ENCODE measurements around the gene INPP5D.

The INPP5D gene

GRCh38 chr2:233240897-233241296 is 180.8 kb downstream of the INPP5D start:
- peak; percentile 71 for DNase-seq (ENCODE audit: low spot score)

DNA sequence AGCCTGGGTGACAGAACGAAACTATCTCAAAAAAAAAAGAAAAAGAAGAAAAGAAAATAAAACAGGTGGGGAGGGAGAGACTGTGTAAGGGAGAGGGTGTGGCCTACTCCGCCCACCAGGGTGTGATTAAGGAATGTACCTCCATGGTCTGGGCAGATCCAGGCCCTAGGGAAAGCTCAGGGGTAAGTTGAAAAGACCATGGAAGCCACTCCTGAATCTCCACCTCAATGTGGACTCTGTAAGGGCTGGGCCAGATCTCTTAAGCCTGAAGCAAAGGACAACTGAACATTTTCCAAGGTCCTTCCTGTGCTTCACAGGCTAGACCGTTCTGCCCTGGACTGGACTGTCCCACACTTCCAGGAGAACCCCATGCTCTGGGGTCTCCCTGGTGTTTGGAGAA is 181.7 kb downstream of the INPP5D start:
- DNase-seq (ENCODE audit: low spot score), result no peak

- no peak for DNase-seq (ENCODE audit: low spot score)
Measured at GRCh38 chr2:233242231-233242927, 182.2 kb downstream of the INPP5D start.

- no peak for DNase-seq (ENCODE audit: low spot score)
Measured at GRCh38 chr2:233243348-233243747, 183.2 kb downstream of the INPP5D start.

- DNase-seq (ENCODE audit: low spot score), result no peak
Measured at GRCh38 chr2:233244818-233245217, 184.7 kb downstream of the INPP5D start.

DNA sequence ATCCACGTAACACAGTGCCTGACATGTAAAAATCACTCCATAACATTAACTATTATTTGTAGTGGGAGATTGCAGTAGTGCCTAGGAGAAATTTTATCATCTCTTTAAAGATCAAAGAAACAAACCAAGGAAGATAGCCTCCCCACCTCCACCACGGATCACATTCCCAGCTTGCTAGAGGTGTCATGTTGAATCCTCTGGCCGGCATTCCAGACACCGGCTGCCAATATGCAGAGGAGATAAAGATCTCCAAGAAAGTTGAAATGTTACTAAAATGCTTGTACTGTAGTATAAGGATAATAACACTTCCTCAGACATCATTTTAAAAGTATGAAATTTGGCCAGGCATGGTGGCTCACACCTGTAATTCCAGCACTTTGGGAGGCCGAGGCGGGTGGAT is 185.3 kb downstream of the INPP5D start:
- no peak for DNase-seq (ENCODE audit: low spot score)

- no peak for DNase-seq (ENCODE audit: low spot score)
Measured at GRCh38 chr2:233247116-233247515, 187.0 kb downstream of the INPP5D start.

DNA sequence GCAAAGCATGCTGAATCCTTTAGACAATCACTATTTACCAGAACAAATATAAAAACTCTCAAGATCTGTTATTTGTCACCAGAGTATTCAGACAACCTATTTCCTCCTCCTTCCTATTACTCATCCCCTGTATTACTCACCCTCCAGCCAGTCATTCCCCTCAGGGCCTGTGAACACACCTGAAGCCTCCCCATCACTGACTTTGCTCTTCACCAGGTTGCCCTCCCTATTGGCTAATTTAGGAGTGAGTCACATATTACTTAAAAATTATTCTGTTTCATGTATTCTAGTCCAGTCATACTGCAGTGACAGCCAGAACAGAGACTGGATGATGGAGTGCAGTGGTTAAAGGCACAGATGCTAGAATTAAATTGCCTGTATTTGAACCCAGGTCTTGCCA is 187.6 kb downstream of the INPP5D start:
- DNase-seq (ENCODE audit: low spot score), result peak; percentile 86

DNA sequence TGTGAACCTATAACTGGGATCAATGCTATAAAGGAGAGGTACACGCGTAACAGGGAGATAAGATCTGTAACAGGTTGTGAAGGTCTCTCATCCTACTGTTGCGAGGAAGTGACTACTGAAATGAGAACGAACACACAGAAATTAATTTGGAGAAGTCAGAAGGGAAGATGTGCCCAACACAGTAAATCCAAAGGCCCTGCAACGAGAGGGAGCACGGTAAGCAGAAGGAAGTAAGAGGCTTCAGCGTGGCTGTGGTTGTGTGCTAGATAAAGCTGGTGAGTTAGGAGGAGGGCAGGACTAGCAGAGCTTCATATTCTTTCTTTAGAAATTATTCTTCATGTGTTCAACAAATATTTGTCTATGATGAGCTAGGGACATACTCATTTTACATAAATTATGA is 188.9 kb downstream of the INPP5D start:
- DNase-seq (ENCODE audit: low spot score), result no peak

DNA sequence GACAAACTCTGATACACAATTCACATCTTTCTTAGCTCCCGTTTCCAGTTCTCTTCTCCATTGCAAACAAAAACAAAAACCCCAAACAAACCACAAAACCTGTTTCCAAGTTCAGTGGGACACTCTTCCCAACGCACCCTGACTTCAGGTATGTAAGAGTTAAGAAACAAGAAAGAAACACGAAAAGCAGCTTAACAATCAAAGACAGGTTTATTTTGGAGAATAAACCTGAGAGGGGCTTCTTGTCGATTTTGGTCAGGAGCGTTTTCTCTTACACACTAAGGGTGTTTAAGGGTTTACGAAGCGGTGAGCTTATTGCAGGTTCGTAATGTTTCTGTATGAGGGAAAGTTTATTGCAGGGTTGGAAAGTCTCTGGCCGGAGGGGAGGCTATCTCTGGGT is 190.4 kb downstream of the INPP5D start:
- DNase-seq (ENCODE audit: low spot score), result no peak

DNA sequence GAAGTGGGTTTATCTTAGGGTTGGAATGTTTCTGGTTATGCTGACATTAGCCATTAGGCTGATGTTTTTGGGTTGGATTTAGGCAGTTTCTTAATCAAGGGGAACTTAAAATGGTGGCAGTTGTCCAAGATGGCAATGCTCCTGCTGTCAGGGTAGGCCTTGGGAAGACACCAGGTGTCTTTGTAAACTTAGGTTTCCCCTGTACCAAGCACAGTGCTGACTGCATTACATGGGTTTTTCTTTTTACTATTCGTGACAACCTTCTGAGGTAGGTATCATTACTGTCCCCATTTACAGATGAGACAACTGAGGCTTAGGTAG is 190.8 kb downstream of the INPP5D start:
- no peak for DNase-seq (ENCODE audit: low spot score)

DNA sequence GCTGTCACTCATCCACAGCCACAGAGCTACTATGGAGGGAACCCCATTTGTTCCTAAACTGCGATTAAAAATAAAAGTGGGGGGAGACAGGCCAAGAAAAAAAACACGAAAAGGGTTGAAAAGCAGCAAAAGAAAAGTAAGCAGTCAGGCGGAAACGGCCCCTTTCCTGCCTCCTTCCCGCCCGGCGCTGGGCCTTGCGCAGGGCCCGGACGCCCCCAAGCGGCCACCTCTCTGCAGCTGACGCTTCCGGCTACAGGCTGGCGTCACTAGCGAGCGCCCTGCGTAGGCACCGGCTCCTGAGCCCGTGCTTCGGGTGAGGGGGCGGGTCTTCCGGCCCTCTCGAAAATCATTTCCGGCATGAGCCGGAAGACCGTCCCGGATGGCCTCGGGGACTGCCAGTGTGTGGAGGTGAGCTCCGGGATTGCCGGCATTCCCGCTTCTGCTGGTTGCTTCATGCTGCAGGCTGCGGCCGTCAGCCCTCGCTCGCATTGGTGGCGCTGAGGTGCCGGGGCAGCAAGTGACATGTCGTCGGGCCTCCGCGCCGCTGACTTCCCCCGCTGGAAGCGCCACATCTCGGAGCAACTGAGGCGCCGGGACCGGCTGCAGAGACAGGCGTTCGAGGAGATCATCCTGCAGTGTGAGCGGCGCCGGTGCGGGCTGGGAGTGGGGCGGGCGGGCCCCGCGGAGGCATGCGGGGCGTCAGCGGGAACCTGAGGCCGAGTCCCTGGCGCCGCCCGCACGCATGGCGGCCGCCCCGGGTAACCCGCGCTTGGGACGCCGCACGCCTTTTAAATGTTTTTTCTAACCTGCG is 191.4 kb downstream of the INPP5D start, which contains the start of gene ATG16L1:
Gene ATG16L1 (plus strand): TSS at position 368 of the 811 bp plus-strand sequence. CDS start 155 bp downstream, at position 523.
- DNase-seq (ENCODE audit: low spot score), result peak; percentile 96

GRCh38 chr2:233252227-233252626 is 192.1 kb downstream of the INPP5D start:
- DNase-seq (ENCODE audit: low spot score), result no peak

- no peak for DNase-seq (ENCODE audit: low spot score)
Measured at GRCh38 chr2:233255151-233255550, 195.0 kb downstream of the INPP5D start.

DNA sequence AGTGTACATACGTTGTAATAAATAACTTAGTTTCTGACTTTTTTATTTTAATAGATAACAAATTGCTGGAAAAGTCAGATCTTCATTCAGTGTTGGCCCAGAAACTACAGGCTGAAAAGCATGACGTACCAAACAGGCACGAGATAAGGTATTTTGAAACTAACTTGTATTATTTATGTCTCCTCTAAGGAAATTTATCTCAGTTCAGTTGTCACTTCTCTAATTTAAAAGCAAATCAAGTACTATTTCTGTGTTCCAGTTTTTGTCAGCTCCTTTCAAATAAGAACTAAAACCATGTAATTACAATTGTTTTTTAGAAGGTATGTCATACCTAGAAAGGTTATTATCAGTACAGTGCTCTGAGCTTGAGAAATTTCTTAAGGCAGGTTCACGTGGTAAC is 195.9 kb downstream of the INPP5D start:
- DNase-seq (ENCODE audit: low spot score), result no peak

Data from CD4-positive, alpha-beta T cell treated with Interleukin-6 at 100 ng/mL for 8 hours (primary cell).